HEK293T (cell line): Measurements from ENCODE around the gene LRCH4.

Experiments used
- ARNT ChIP-seq: fragments of 450-650 bp; IDR thresholded peaks from 2 replicates; pipeline ENCODE4 v1.6.1; 2017; ENCODE audit warnings: mild to moderate bottlenecking
- ELF4 ChIP-seq: fragments of 450-650 bp; IDR thresholded peaks from 2 replicates; pipeline ENCODE4 v1.6.1; 2017; ENCODE audit warnings: antibody characterized with exemption
- FOXA1 ChIP-seq: fragments of 450-650 bp; IDR thresholded peaks from 2 replicates; pipeline ENCODE4 v1.6.1; 2016; ENCODE audit warnings: mild to moderate bottlenecking
- FOXM1 ChIP-seq: fragments of 450-650 bp; IDR thresholded peaks from 2 replicates; pipeline ENCODE4 v1.6.1; 2017; ENCODE audit warnings: mild to moderate bottlenecking, borderline replicate concordance
- HDGF ChIP-seq: fragments of 450-650 bp; IDR thresholded peaks from 2 replicates; pipeline ENCODE4 v1.6.1; 2017; ENCODE audit warnings: antibody characterized with exemption, borderline replicate concordance
- L3MBTL2 ChIP-seq: fragments of 450-650 bp; conservative IDR thresholded peaks from 2 replicates; pipeline ENCODE4 v1.6.1; 2016; ENCODE audit warnings: mild to moderate bottlenecking
- LEF1 ChIP-seq: fragments of 450-650 bp; IDR thresholded peaks from 2 replicates; pipeline ENCODE4 v1.6.1; 2017; ENCODE audit warnings: mild to moderate bottlenecking, borderline replicate concordance
- NFRKB ChIP-seq: fragments of 450-650 bp; IDR thresholded peaks from 2 replicates; pipeline ENCODE4 v1.6.1; 2016; ENCODE audit warnings: mild to moderate bottlenecking, moderate library complexity
- SP1 ChIP-seq: fragments of 450-650 bp; IDR thresholded peaks from 2 replicates; pipeline ENCODE4 v1.6.1; 2017
- SUZ12 ChIP-seq: fragments of 450-650 bp; IDR thresholded peaks from 2 replicates; pipeline ENCODE4 v1.6.1; 2016; ENCODE audit warnings: mild to moderate bottlenecking

GRCh38 chr7:100568176-100568895 is 17.6 kb downstream of the LRCH4 start:
- no peak for TF ChIP-seq L3MBTL2
- TF ChIP-seq NFRKB: no peak
- TF ChIP-seq FOXM1: no peak
- no peak for TF ChIP-seq SUZ12
- TF ChIP-seq ARNT: no peak
- TF ChIP-seq FOXA1: no peak
- TF ChIP-seq HDGF: no peak
- TF ChIP-seq SP1: no peak
- TF ChIP-seq LEF1: no peak
- no peak for TF ChIP-seq ELF4
